ENCODE data around the gene TMEM108.

DNA sequence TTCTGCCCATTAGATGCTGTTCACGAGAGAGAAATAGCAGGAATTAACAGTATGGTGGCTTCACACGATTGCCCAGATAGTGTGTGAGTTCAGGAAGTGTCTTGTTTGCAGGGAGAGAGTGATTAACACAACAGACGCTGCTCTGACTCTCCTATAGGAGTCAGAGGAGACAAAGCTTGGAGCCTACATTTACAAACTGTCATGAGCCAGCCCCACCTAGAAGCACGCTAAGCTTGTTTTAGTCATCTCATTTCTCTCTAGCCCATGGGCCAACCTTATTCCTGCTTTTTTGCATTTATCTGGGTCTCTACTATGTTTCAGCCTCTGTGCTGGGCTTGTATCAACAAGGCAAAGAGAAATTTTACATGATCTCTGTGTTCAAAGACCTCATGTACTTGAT, 233.3 kb downstream of the TMEM108 start:
- no peak for TF ChIP-seq GATA2 (IDR thresholded peaks at IDR 0.05; ENCODE audit: low read depth, low read length)
- TF ChIP-seq GATA3 (IDR thresholded peaks at IDR 0.05; ENCODE audit: low read depth, low read length): no peak

Measured in SH-SY5Y (cell line).